Activated CD8-positive, alpha-beta memory T cell treated with anti-CD3 and anti-CD28 coated beads, Interleukin-2, amount 50 U/mL, for 4 hours (primary cell): ENCODE results near the gene BEAN1.

Experiments used
- DNase-seq: peaks from one replicate; pipeline ENCODE4 v3.0.0-alpha.2; 2020

The BEAN1 gene, protein sequence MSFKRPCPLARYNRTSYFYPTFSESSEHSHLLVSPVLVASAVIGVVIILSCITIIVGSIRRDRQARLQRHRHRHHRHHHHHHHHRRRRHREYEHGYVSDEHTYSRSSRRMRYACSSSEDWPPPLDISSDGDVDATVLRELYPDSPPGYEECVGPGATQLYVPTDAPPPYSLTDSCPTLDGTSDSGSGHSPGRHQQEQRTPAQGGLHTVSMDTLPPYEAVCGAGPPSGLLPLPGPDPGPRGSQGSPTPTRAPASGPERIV

DNA sequence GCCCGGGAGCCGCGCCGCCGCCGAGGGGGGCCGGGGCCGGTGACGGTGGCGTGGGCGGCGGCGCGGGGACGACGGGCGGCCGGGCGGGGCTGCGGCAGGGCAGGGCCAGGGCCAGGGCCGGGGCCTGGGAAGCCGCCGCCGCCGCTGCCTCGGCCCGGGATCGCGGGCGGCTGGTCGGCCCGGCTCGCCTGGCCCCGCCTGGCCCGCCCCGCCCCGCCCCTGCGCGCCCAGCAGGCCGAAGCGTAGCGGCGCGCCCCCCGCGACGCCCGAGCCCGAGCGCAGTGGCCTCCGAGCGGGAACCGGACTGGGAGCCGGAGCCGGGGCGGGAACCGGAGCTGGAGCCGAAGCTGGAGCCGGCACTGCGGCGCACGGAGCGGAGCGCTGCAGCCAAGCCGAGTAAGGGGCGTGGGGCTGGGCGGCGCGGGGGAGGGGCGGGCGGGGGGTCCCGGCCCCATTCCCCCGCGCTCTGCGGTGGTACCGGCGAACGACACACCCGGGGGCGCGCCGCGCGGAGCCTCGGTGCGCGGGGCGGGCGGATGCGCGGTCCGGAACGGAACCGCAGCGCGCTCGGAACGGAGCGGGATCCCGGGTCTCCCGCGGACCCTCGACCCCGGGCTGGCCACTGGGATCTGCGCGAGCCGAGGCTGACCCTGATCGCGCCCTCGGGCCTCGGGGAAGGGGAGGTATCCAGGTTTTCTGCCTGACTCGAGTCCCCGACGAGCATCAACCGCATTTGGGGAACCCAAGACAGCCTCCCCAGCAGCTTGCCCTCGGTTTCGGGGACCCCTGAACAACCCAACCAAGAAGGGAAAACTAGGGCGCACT, at the start of gene BEAN1:
Gene BEAN1, plus strand, starts transcription at position 260 of the 825 bp plus-strand sequence. CDS start 10,382 bp downstream, outside the sequence.
- DNase-seq = no peak

DNA sequence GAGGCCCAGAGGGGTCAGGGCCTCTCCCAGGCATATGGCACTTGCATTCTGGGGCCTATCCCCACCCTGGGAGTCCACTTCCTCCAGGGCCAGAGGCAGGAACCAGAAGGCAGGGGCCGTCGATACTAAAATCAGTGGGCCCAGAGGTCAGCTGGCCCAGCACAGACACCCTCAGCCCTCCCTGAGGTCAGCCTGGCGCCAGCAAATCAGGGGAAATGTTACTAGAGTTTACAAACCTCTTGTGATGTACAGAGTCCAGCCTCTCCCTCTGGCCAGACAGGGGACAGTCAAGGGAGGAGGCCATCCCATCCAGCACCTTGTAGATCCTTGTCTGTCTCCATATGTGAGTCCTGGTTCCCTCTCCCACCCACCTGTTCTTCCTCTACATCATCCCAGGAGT, 49.8 kb upstream of the BEAN1 start:
- no peak for DNase-seq

DNA sequence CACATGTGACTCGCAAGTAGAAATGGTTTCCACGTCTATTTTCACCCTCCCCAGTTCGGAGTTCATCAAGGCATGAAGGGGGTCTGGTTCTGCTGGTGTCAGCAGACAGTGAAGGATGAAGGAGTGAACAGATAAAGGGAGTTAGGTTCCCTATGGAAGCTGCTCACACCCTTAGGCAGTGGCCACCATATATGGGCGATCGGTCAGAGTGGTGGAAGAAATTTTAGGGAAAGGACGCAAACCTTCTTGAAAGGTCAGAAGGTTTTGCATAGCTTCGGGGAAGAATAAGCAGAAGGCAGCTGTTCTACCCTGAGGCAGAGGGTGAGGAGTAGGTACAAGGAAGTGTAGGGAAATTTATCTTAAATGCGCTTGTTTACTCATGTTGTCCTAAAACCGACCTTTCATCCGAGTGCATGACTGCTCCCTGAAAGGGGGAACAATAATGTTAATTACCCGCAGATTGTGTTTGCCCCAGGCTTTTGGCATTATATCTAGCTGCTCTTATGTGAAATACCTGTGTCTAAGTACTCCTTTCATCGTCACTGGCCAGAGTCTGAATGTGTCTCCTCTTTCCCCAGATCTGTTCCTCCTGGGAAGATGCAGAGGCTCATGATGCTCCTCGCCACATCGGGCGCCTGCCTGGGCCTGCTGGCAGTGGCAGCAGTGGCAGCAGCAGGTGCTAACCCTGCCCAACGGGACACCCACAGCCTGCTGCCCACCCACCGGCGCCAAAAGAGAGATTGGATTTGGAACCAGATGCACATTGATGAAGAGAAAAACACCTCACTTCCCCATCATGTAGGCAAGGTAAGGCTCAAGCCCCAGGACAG, 48.1 kb upstream of the BEAN1 start:
- DNase-seq = no peak

DNA sequence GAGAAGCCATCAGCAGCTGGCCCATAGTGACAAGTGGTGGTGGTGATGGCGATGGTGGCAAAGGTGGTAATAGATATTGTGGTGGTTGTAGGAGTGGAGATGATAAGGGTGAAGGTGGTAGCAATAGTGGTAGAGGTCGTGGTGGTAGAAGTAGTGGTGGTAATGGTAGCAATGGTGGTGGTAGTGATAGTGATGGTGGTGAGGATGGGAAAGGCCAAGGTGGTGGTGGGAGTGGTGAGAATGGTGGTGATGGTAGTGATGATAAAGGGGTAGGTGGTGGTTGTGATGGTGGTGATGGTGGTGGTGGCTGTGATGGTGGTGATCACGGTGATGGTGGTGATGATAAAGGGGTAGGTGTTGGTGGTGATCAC, 47.5 kb upstream of the BEAN1 start:
- DNase-seq = no peak

DNA sequence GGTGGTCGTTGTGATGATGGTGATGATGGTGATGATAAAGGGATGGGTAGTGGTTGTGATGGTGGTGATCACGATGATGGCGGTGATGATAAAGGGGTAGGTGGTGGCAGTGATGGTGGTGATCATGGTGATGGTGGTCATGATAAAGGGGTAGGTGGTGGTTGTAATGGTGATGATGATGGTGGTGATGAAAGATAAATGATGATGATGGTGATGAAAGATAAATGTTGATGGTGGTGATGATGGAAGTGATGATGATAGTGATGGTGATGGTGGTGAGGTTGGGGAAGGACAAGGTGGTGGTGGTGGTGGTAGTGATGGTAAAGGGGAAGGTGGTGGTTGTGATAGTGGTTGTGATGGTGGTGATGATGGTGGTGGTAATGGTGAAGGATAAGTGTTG, 46.7 kb upstream of the BEAN1 start:
- no peak for DNase-seq

DNA sequence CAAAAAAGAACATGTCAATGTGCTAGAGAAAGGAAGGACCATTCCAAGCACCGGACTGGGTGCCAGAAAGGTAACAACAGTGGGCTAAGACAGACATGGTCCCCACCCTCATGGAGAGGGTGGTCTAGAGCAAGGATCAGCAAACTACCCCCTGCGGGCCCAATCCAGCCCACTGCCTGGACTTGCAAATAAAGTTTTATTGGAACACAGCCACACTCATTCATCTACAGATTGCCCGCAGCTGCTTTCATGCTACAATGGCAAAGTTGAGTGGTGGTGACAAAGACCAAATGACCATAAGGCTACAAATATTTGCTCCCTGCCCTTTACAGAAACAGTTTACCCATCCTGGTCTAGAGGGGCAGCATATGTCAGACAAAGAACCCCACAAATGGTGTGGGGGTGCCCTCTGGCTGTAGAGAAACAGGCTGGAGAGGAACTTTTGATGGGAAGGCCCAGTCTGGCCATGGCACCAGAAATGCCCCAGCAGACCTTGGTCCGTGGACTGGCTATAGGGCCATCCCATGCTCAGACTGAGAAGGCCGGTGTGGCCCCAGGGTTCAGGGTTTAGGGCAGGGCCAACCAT, 45.4 kb upstream of the BEAN1 start:
- no peak for DNase-seq

DNA sequence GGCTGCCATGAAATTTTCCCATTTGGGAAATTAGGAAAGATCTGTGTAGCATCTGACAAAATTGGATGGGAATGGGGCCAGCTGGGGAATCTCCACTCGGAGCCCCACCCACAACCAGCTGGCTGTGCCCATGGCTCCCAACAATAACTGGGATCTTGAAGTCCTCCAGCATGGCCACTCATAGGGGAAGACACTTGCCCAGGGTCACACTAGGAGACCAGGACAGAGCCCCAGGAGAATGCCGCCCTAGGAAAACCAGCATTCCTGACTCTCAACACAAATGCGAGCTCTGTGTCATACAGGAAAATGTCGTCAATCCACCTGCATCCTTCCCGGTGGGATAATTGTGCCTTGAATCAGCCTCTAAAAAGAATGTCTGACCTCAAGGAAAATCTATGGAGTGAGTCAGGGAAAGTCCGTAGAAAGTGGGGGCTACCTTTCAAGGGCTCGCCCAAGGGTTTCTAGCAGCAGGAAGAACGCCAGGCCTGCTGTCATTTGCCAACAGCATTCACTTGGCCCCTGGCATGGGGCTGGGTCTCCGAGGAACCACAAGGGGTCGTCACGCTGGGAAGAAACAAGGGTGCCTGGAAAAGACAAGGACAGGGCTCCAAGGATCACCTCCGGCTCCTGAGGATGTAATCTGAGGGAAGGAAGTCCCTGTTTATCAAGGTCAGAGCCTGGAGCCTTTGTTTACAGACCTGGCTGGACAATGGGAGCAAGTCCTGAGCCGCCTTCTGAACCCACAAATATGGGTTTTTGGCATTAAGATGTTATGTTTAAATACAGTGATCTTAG, 44.7 kb upstream of the BEAN1 start:
- DNase-seq = no peak

DNA sequence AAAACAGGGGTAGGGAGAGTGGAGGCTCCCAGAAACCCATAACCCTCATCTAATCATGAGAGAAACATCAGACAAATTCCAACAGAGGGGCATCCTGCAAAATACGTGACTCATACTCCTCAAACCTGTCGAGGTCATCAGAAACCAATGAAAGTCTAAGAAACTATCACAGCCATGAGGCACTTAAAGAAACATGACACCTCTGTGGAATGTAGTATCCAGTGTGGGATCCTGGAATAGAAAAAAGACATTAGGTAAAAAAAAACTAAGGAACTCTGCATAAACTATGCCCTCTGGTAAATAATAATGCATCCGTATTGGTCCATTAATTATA, 44.2 kb upstream of the BEAN1 start:
- DNase-seq = no peak

DNA sequence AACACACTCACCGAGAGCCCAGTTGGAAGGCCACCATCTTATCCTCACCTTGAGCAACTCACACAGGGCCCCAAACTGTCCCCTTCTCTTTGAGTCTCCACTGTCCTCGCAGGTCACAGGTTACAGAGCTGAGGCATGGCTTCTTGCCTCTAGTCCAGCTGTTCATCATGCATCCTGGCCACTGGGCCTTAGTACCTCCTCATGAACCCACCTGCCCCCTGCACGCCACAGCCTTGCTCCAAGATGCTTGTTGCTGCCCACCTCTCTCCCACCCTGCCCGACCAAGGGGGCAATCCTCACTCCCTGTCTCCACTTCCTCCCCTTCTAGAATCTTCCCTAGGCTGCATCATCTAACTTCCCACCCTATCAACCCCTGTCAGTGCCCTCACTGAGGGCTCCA, 43.5 kb upstream of the BEAN1 start:
- DNase-seq = no peak

DNA sequence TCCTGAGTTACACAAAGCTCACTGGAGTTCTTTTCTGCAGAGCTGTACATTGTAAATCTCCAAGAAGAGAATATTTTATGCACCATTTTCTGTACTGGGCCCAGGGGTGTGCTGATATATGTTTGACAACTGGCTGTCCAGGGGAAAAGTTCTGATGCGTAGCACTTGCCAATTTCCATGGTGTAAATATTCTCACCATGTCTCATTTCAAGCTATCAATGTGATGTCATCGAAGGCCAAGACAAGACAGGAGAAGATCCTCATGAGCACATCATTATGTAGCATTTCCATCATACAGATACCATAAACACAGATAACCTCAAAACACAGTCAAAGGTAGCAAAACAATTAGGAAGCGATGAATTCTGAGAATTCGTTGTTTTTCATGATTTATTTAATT, 41.7 kb upstream of the BEAN1 start:
- DNase-seq = no peak

DNA sequence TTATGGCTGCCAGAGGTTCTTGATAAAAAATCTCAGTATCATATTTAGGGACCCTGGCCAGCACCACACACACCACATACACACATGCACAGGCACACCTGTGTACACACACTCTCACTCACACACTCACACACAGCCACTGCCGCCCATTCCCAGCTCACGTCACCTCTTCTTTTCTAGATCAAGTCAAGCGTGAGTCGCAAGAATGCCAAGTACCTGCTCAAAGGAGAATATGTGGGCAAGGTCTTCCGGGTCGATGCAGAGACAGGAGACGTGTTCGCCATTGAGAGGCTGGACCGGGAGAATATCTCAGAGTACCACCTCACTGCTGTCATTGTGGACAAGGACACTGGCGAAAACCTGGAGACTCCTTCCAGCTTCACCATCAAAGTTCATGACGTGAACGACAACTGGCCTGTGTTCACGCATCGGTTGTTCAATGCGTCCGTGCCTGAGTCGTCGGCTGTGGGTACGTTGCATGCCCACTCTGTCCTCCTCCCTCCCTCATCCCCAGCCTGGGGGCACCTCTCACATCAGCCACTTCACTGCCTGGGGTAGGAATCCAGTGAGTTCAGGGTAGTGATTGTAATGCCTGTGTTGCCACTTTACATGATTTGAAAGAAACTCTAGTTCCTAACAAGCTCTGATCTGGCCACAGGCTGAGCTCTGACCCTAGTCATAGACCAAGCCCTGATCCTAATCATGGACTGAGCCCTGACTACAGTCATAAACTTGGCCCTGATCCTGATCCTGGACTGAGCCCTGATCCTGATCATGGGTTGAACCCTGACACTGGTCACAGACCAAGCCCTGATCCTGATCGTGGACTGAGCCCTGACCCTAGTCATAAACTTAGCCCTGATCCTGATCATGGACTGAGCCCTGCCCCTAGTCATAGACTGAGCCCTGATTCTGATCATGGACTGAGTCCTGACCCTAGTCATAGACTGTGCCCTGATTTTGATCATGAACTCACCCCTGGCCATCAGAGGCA, 40.2 kb upstream of the BEAN1 start:
- no peak for DNase-seq

DNA sequence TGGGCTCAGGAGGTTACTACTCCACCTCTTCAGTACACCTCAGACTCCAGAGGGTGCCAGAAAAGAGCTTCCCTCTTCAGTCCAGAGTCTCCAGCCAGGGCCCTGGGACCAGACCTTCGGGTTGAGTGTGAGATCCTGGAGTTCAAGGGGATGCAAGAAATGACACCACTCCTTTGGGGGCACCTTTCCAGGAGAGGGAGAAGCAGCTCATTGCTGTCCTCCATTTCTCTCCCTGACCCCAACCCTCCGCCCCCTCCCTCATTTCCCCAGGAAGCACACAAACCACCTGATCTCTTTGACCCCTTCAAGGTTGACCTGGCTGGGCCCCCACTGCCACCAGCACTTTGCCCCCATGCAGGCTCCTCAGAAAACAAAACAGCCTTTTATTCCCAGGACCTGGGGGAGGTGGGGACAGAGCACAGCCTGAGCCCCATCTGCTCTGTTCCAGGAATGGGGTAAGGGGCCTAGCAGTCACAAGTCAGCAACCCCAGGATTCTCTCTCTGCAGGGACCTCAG, 39.2 kb upstream of the BEAN1 start:
- no peak for DNase-seq

DNA sequence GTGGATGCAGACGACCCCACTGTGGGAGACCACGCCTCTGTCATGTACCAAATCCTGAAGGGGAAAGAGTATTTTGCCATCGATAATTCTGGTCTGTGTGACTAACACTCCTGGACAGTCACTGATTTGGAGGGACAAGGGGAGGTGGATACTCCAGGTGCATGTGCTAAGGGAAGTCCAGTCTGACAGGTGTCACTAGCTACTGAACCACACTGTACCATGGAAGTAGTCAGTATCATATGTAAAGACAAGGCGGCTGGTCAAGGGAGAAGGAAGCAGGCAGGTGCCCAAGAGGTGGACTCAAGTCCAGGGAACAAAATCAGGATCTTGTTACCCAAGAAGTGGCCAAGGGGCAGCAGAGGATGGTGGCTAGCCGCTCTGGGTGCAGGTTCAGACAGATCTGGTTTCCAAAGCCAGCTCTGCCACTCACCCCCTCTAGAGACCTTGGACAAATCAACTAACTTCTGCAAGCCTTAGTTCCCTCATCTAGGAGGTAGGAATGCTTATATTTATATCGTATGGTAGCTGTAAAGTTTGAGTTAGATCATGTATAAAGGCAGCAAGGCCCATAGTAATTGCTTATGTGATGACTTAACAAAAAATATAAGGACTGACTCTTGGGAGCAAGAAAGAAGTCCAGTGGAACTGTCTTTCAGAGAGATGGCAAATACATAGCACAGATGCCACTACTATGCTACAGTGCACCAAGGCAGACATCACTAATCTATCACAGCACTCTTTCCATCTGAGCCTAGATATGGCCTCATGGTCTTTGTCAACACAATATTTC, 38.5 kb upstream of the BEAN1 start:
- no peak for DNase-seq

DNA sequence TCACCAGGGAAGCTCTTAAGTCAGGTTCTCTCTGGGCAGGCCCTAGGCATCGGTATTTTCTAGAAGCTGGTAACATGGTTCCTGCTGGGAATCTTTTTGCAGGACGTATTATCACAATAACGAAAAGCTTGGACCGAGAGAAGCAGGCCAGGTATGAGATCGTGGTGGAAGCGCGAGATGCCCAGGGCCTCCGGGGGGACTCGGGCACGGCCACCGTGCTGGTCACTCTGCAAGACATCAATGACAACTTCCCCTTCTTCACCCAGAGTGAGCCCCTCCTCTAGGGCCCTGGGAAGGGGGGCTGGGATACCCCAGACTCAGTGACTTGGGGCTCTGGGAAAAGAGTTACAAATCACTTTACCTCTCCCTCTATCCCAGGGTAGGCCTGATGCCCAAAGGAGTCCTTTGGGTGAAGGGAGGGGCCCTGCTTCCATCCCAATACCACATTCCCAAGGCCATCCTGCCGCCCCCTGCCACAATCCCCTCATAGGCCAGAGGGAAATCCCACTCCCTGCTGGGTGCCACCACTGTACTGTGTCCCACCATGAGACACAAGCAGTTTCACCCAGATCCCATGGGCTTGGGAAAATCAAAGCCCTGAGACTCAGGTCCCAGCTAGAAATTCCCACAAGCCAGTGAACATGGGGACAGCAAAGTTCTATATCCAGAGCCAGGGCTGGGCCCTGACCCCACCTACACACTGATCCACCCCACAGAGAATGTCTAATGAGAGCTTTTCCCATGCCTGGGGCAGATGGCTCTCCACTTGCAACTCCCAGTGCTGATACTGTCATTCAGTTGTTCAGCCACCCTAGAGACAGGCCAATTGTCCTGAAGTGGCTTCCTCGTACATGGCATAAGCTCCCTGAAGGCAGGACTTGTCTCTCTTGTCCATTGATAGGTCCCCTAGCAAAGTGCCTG, 37.6 kb upstream of the BEAN1 start:
- no peak for DNase-seq

DNA sequence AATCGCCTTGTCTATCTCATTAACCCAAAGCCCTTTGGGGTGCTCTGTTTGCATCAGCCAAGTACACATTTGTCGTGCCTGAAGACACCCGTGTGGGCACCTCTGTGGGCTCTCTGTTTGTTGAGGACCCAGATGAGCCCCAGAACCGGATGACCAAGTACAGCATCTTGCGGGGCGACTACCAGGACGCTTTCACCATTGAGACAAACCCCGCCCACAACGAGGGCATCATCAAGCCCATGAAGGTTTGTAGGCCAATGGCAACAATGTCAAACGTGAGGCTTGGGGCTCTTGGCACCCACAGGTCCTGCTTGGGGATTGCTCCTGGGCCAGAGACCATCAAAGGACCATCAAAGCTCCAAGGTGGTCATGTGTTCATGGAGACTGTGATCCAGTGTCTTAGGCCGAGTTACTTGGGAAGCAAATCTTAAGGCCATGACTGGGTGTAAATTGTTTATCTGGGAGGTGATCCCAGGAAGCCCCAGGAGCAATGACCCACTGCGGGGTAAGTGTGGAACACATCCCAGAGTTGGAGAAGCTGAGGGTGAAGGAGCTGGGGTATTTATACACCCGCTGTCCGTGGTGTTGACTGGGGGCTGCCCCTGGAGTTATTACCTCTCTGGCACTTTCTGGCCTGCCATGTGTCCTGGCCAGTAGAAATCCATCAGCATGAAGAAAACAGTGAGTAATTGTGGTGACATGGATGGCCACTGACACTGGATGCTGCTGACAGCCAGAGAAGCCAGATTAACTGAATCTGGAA, 36.6 kb upstream of the BEAN1 start:
- no peak for DNase-seq

DNA sequence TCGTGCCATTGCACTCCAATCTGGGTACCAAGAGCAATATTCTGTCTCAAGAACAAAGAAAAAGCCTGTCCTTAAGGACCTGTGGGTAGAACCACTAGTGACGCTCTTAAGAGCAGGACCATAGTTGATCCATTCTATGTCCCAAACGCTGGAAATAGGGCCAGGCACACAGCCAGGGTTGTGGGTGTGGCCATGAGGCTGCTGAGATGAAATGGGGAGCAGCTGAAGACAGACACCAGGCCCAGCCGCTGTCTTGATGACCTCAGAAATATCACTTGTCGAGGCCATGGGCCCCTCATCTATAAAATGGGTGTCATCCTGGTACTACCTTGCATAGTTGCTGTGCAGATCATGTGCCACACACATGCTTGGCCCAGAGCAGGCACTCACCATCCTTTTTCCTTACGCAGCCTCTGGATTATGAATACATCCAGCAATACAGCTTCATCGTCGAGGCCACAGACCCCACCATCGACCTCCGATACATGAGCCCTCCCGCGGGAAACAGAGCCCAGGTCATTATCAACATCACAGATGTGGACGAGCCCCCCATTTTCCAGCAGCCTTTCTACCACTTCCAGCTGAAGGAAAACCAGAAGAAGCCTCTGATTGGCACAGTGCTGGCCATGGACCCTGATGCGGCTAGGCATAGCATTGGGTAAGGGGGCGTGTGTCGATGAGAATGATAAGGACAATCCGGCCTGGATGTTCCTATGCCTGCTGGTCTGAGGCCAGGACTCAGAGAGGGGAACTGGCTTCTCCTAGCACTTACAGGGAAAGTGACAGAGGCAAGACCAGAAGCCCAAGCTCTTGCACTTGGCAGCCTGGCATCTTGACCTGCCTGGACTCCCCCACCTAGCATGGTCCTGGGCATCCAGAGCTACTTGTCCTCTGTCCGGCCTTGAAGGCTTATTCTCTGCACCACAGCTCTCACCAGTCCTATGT, 35.1 kb upstream of the BEAN1 start:
- no peak for DNase-seq
